MM.1S (cell line): Measurements from ENCODE around the gene CTNNBL1.

Source experiments
- EZH2 ChIP-seq: fragments of 300-600 bp; sonication (generic); optimal IDR thresholded peaks from 2 replicates; pipeline ENCODE3; 2017; ENCODE audit warnings: low read depth, mild to moderate bottlenecking, antibody characterized with exemption, low read length, mixed read lengths
- TF ChIP-seq, protein P1 (sequence below): fragments of 300-600 bp; sonication (generic); IDR thresholded peaks from 2 replicates; pipeline ENCODE4 v1.5.1; 2016; ENCODE audit warnings: antibody characterized with exemption, low read length, mixed read lengths

DNA sequence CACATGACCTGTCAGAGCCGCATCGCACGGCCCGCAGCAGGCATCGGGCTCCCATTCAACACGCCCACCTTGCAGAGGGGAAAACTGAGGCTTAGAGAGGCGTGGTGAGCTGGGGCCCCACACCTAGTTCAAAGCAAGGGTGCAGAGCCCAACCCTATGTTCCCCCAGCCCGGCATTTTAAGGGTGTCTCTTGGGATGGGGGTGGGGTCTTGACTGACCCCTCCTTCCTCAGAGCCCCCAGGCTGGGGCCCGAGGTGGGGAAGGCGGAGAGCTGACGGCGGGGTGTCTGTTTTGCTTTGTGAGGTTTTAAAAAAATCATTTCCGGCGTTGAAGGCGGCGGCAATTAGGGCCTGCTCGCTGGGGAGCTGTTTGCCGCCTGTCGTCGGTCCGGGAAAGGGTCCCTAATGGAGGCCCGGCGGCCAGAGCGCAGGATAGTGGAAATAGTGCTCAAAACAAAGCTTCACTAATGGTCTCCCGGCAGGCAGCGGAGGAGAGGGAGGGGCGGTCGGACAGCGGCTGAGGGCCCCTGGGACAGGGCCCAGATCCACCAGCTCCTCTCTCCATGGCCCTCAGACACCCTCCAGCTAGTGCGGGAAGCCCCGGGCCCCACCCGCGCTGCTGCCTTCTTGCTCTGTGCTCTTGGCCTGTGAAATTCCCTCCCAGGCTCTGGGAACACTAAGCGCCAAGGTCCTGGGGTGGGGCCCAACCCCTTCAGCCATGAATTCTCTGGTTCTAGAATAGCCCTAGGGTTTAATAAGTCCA lies 221.0 kb downstream of the CTNNBL1 start:
- TF ChIP-seq, protein P1, sequence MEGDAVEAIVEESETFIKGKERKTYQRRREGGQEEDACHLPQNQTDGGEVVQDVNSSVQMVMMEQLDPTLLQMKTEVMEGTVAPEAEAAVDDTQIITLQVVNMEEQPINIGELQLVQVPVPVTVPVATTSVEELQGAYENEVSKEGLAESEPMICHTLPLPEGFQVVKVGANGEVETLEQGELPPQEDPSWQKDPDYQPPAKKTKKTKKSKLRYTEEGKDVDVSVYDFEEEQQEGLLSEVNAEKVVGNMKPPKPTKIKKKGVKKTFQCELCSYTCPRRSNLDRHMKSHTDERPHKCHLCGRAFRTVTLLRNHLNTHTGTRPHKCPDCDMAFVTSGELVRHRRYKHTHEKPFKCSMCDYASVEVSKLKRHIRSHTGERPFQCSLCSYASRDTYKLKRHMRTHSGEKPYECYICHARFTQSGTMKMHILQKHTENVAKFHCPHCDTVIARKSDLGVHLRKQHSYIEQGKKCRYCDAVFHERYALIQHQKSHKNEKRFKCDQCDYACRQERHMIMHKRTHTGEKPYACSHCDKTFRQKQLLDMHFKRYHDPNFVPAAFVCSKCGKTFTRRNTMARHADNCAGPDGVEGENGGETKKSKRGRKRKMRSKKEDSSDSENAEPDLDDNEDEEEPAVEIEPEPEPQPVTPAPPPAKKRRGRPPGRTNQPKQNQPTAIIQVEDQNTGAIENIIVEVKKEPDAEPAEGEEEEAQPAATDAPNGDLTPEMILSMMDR = no peak
- TF ChIP-seq EZH2 = no peak
